ENCODE measurements around the gene DRC3.

The DRC3 gene

GRCh38 chr17:17970699-17971430 lies 1.8 kb upstream of the DRC3 start:
- no peak for FAIRE-seq

GRCh38 chr17:17971431-17972125 lies 1.1 kb upstream of the DRC3 start:
- FAIRE-seq = no peak

- FAIRE-seq = no peak
These were observed 241 bp downstream of the DRC3 start for GRCh38 chr17:17972952-17973254.

- FAIRE-seq = no peak
These were observed 2.8 kb downstream of the DRC3 start for GRCh38 chr17:17975436-17975835.

GRCh38 chr17:17976931-17977570 lies 4.4 kb downstream of the DRC3 start:
- FAIRE-seq = no peak

- FAIRE-seq = no peak
These were observed 6.1 kb downstream of the DRC3 start for GRCh38 chr17:17978481-17979424.

GRCh38 chr17:17979778-17980177 lies 7.1 kb downstream of the DRC3 start:
- FAIRE-seq = no peak

GRCh38 chr17:17981330-17981729 lies 8.7 kb downstream of the DRC3 start:
- no peak for FAIRE-seq

GRCh38 chr17:17982801-17983200 lies 10.1 kb downstream of the DRC3 start:
- FAIRE-seq = no peak

GRCh38 chr17:17983376-17983775 lies 10.7 kb downstream of the DRC3 start:
- FAIRE-seq = no peak

- no peak for FAIRE-seq
These were observed 11.1 kb downstream of the DRC3 start for GRCh38 chr17:17983776-17984175.

- no peak for FAIRE-seq
These were observed 12.5 kb downstream of the DRC3 start for GRCh38 chr17:17985153-17985552.

GRCh38 chr17:17985555-17985954 lies 12.9 kb downstream of the DRC3 start:
- no peak for FAIRE-seq

- FAIRE-seq = no peak
These were observed 14.7 kb downstream of the DRC3 start for GRCh38 chr17:17987187-17987896.

GRCh38 chr17:17987901-17988300 lies 15.2 kb downstream of the DRC3 start:
- FAIRE-seq = no peak

- no peak for FAIRE-seq
These were observed 15.8 kb downstream of the DRC3 start for GRCh38 chr17:17988427-17988945.

- no peak for FAIRE-seq
These were observed 16.4 kb downstream of the DRC3 start for GRCh38 chr17:17989081-17989480.

GRCh38 chr17:17989618-17990017 lies 17.0 kb downstream of the DRC3 start:
- no peak for FAIRE-seq

GRCh38 chr17:17990282-17990681 lies 17.6 kb downstream of the DRC3 start:
- FAIRE-seq = no peak

- FAIRE-seq = no peak
These were observed 20.7 kb downstream of the DRC3 start for GRCh38 chr17:17993366-17993765.

GRCh38 chr17:17993852-17994251 lies 21.2 kb downstream of the DRC3 start:
- no peak for FAIRE-seq
